Liver (tissue), 9 donors: Measurements from ENCODE around the gene XXYLT1. TPM values are rescaled to one million over a fixed set of nuclear protein-coding genes. Genes with fewer than 3 reads are reported as not detected.

Experiments used
- DNase-seq: peaks from one replicate; pipeline ENCODE4 v3.0.0-alpha.2; 2017; ENCODE audit warnings: low spot score
- H3K27ac ChIP-seq, 2 donors: one replicate each; pipeline ENCODE4 v1.7.0; 2013; ENCODE audit warnings: inconsistent platforms in 2 of 2, low read length in 2 of 2, control low read depth in 1 of 2, low read depth in 1 of 2, mild to moderate bottlenecking in 1 of 2
- H3K27me3 ChIP-seq, 4 donors: one replicate each; pipeline versions ENCODE4 v1.6.1 to v1.7.0; 2013; ENCODE audit warnings: low read length in 3 of 4, inconsistent platforms in 1 of 4, mild to moderate bottlenecking in 1 of 4, moderate library complexity in 1 of 4; ENCODE audit not compliant: control insufficient read depth in 4 of 4, insufficient read depth in 4 of 4
- H3K36me3 ChIP-seq, 4 donors: one replicate each; pipeline versions ENCODE4 v1.6.1 to v1.7.0; 2013; ENCODE audit warnings: low read length in 3 of 4, mild to moderate bottlenecking in 3 of 4, low read depth in 1 of 4, moderate library complexity in 1 of 4; ENCODE audit not compliant: control insufficient read depth in 4 of 4, insufficient read depth in 3 of 4
- H3K4me1 ChIP-seq, 4 donors: one replicate each; pipeline versions ENCODE4 v1.6.1 to v1.7.0; 2013; ENCODE audit warnings: low read length in 3 of 4, mild to moderate bottlenecking in 3 of 4, moderate library complexity in 1 of 4; ENCODE audit not compliant: control insufficient read depth in 4 of 4, insufficient read depth in 4 of 4
- H3K4me3 ChIP-seq, 3 donors: one replicate each; pipeline versions ENCODE4 v1.6.1 to v1.7.0; 2013; ENCODE audit warnings: low read length in 3 of 3, control low read depth in 1 of 3, low read depth in 1 of 3, mild to moderate bottlenecking in 1 of 3
- H3K9ac ChIP-seq, 2 donors: one replicate each; pipeline ENCODE4 v1.7.0; 2013; ENCODE audit warnings: low read length in 2 of 2, mild to moderate bottlenecking in 2 of 2, moderate library complexity in 2 of 2, control low read depth in 1 of 2, low read depth in 1 of 2
- H3K9me3 ChIP-seq, 4 donors: one replicate each; pipeline versions ENCODE4 v1.6.1 to v1.7.0; 2013; ENCODE audit warnings: low read length in 3 of 4; ENCODE audit not compliant: control insufficient read depth in 4 of 4
- CTCF ChIP-seq: fragments of 150-350 bp; IDR thresholded peaks from 2 replicates; pipeline ENCODE4 v1.5.1; 2017; ENCODE audit warnings: improper control_type of control experiment, low read depth, low read length; ENCODE audit not compliant: missing input control
- EGR1 ChIP-seq, 2 donors: IDR thresholded peaks; 2 replicates each; pipeline ENCODE4 v1.6.1; 2016 to 2018; ENCODE audit warnings: antibody characterized with exemption in 2 of 2, low read depth in 2 of 2
- FOXA1 ChIP-seq: IDR thresholded peaks from 2 replicates; pipeline ENCODE4 v1.6.1; 2016; ENCODE audit warnings: antibody characterized with exemption
- FOXA2 ChIP-seq: IDR thresholded peaks from 2 replicates; pipeline ENCODE4 v1.6.1; 2016; ENCODE audit warnings: antibody characterized with exemption
- GABPA ChIP-seq, 2 donors: IDR thresholded peaks in 1 of 2; conservative IDR thresholded peaks in 1 of 2; 2 replicates each; pipeline ENCODE4 v1.6.1; 2016; ENCODE audit warnings: antibody characterized with exemption in 2 of 2, mild to moderate bottlenecking in 1 of 2, moderate library complexity in 1 of 2
- HNF4A ChIP-seq, 2 donors: conservative IDR thresholded peaks; 2 replicates each; pipeline ENCODE4 v1.6.1; 2016; ENCODE audit warnings: antibody characterized with exemption in 2 of 2, mild to moderate bottlenecking in 2 of 2
- HNF4G ChIP-seq: IDR thresholded peaks from 2 replicates; pipeline ENCODE4 v1.6.1; 2016; ENCODE audit warnings: antibody characterized with exemption
- JUND ChIP-seq, 2 donors: IDR thresholded peaks; 2 replicates each; pipeline ENCODE4 v1.6.1; 2016; ENCODE audit warnings: antibody characterized with exemption in 2 of 2
- MAX ChIP-seq: IDR thresholded peaks from 2 replicates; pipeline ENCODE4 v1.6.1; 2016; ENCODE audit warnings: antibody characterized with exemption
- NR2F2 ChIP-seq: IDR thresholded peaks from 2 replicates; pipeline ENCODE4 v1.6.1; 2016; ENCODE audit warnings: antibody characterized with exemption
- RAD21 ChIP-seq, 2 donors: IDR thresholded peaks; 2 replicates each; pipeline ENCODE4 v1.6.1; 2016; ENCODE audit warnings: antibody characterized with exemption in 2 of 2, mild to moderate bottlenecking in 2 of 2
- REST ChIP-seq: IDR thresholded peaks from 2 replicates; pipeline ENCODE4 v1.6.1; 2016; ENCODE audit warnings: antibody characterized with exemption, mild to moderate bottlenecking
- RXRA ChIP-seq, 2 donors: IDR thresholded peaks; 2 replicates each; pipeline ENCODE4 v1.6.1; 2017 to 2018; ENCODE audit warnings: antibody characterized with exemption in 2 of 2, mild to moderate bottlenecking in 1 of 2
- SP1 ChIP-seq: IDR thresholded peaks from 2 replicates; pipeline ENCODE4 v1.6.1; 2018; ENCODE audit warnings: antibody characterized with exemption, mild to moderate bottlenecking
- TAF1 ChIP-seq: conservative IDR thresholded peaks from 2 replicates; pipeline ENCODE4 v1.6.1; 2016; ENCODE audit warnings: antibody characterized with exemption, mild to moderate bottlenecking
- YY1 ChIP-seq: IDR thresholded peaks from 2 replicates; pipeline ENCODE4 v1.6.1; 2016; ENCODE audit warnings: antibody characterized with exemption, mild to moderate bottlenecking
- ZBTB33 ChIP-seq: IDR thresholded peaks from 2 replicates; pipeline ENCODE4 v1.6.1; 2016; ENCODE audit warnings: antibody characterized with exemption
- WGBS: extraction: QIAGEN DNeasy Blood & Tissue Kit; methylation state at CpG from one replicate; pipeline ENCODE4 v1.1.7; 2013; 5-methylcytosine and 5-hydroxymethylcytosine counted together
- polyA plus RNA-seq, 2 donors: library from polyadenylated mRNA; stranded (reverse) in 1 of 2; unstranded in 1 of 2; fragments of 200-250 nt in 1 of 2; fragments of >200 nt in 1 of 2; fragmentation: Nextera tagmentation in 1 of 2; extraction: Ambion mirVana in 1 of 2; gene quantifications; one replicate each; pipeline versions ENCODE4 v1.2.1 to v1.2.3, GENCODE V29; 2013 to 2015
- total RNA-seq, 2 donors: library from RNA; depleted of rRNA; stranded (reverse); fragments of >200 nt; gene quantifications; one replicate each; pipeline ENCODE4 v1.2.3, GENCODE V29; 2014
- TF ChIP-seq, protein P1 (sequence below): IDR thresholded peaks from 2 replicates; pipeline ENCODE4 v1.6.1; 2016; ENCODE audit warnings: antibody characterized with exemption
- donor health status: healthy.
- donor health status: healthy.
- donor health status: healthy.
- donor health status: healthy.
- donor health status: healthy.

XXYLT1 gene
- total and polyA plus RNA-seq, 4 donors = 0.93 to 7.6 (median 2.8) TPM

- WGBS = 96% methylated on average over 7 of the region's 7 CpGs
- TF ChIP-seq SP1 (no peak), TAF1 (no peak), FOXA1 (no peak), NR2F2 (no peak), FOXA2 (no peak), HNF4G (no peak), ZBTB33 (no peak), GABPA (IDR thresholded peaks at IDR 0.05 in 1 of 2, conservative IDR thresholded peaks at IDR 0.05 in 1 of 2) (no peak), REST (no peak), YY1 (no peak), EGR1 (IDR thresholded peaks at IDR 0.05; ENCODE audit: low read depth in 2 of 2) (no peak), CTCF (no peak), RXRA (IDR thresholded peaks at IDR 0.05) (no peak), JUND (IDR thresholded peaks at IDR 0.05) (no peak), RAD21 (IDR thresholded peaks at IDR 0.05) (no peak), MAX (no peak), HNF4A (conservative IDR thresholded peaks at IDR 0.05) (no peak)
- TF ChIP-seq, protein P1, sequence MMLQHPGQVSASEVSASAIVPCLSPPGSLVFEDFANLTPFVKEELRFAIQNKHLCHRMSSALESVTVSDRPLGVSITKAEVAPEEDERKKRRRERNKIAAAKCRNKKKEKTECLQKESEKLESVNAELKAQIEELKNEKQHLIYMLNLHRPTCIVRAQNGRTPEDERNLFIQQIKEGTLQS = no peak
- Histone ChIP-seq H3K9me3 (no peaks in the 10 kb centered on the region), H3K9ac (no peak overlapping the region), H3K27ac (no peak overlapping the region), H3K36me3 (no peaks in the 10 kb centered on the region), H3K27me3 (no peaks in the 10 kb centered on the region), H3K4me1 (peaks cover 6 to 21% (median 16%) of the 10 kb centered on the region in 4 donors), H3K4me3 (no peak overlapping the region)
- no peak for DNase-seq
These were observed 213.2 kb downstream of the XXYLT1 start for GRCh38 chr3:195057716-195058115.
